Measurements from ENCODE around the gene TMEM221. TPM values are rescaled to one million over a fixed set of nuclear protein-coding genes. Genes with fewer than 3 reads are reported as not detected.
A peak's percentile ranks its signal among the peaks of the same experiment; 100 is the strongest.

TMEM221 gene
- total RNA-seq, 1 donor from 2014 or later, result not detected

DNA sequence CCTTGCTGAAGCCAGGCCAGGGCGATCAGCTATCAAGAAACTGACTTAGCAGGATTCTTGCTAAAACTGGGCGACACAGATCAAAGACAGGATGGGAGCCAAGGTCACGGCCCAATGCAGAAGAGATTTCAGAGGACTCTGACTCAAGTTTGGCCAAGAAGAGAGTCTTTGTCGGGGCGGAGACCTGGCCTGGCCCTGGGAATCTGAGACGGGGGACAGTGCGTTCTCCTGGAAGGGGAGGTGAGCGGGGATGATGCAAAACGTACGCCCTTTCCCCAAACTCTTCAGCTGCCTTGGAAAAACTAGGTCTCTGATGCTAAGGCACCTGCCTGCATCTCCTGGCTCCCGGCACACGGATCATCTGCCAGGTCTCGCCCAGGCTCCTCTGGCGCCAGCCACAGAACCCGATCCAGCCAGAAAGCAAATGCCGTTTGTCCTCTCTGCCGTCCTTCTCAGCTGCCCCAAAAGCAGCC lies 18.8 kb downstream of the TMEM221 start:
- Histone ChIP-seq H3K4me3 (no peak overlapping the region), H3K9me3 (no peaks in the 10 kb centered on the region), H3K4me1 (no peaks in the 10 kb centered on the region), H3K36me3 (no peaks in the 10 kb centered on the region), H3K27me3 (ENCODE audit: low read depth) (no peaks in the 10 kb centered on the region), H3K27ac (no peak overlapping the region)
- TF ChIP-seq, protein P1, sequence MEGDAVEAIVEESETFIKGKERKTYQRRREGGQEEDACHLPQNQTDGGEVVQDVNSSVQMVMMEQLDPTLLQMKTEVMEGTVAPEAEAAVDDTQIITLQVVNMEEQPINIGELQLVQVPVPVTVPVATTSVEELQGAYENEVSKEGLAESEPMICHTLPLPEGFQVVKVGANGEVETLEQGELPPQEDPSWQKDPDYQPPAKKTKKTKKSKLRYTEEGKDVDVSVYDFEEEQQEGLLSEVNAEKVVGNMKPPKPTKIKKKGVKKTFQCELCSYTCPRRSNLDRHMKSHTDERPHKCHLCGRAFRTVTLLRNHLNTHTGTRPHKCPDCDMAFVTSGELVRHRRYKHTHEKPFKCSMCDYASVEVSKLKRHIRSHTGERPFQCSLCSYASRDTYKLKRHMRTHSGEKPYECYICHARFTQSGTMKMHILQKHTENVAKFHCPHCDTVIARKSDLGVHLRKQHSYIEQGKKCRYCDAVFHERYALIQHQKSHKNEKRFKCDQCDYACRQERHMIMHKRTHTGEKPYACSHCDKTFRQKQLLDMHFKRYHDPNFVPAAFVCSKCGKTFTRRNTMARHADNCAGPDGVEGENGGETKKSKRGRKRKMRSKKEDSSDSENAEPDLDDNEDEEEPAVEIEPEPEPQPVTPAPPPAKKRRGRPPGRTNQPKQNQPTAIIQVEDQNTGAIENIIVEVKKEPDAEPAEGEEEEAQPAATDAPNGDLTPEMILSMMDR (IDR thresholded peaks at IDR 0.05), result no peak
- no peak for DNase-seq
- no peak for ATAC-seq
- intact Hi-C loops (cut with DNase I), result no loop called here

DNA sequence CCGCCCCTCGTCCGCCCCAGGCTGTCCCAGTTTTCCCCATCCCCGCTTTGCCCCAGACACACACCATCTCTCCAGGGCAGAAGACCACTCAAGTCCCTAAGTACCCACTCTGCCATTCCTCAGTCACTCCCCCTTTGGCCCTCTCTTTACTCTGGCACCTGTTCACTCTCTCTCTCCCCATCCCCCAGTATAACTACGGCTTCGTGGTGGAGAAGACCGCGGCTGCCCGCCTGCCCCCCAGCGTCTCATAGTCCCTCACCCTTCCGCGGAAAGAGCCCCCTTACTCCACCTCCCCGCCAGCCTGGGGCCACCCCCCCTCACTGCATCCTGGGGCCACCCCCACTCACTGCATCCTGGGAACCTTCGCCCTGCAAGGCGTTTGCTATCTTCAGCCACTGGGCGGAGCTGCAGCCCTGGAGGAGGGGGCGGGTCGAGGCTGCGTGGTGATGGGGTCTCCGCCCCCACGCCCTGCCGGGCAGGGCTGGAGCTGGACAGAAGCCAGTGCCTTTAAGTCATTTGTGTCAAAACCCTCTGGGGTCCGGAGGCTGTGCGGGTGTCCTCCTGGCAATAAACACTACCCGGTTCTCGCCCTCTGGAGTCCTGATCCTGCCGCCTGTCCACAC lies 23.6 kb downstream of the TMEM221 start:
- peaks cover 12% of the 10 kb centered on the region for H3K36me3 ChIP-seq
- H3K27me3 ChIP-seq (ENCODE audit: low read depth), result no peaks in the 10 kb centered on the region
- no peak overlapping the region for H3K27ac ChIP-seq
- H3K4me3 ChIP-seq, result no peak overlapping the region
- intact Hi-C loops (cut with DNase I), result no loop called here
- no peaks in the 10 kb centered on the region for H3K9me3 ChIP-seq
- TF ChIP-seq, protein P1 (IDR thresholded peaks at IDR 0.05), result peak; percentile 21
- ATAC-seq, result peak in 1 of 2 donors; percentile 26
- DNase-seq, result no peak
- H3K4me1 ChIP-seq, result peaks cover 8% of the 10 kb centered on the region

DNA sequence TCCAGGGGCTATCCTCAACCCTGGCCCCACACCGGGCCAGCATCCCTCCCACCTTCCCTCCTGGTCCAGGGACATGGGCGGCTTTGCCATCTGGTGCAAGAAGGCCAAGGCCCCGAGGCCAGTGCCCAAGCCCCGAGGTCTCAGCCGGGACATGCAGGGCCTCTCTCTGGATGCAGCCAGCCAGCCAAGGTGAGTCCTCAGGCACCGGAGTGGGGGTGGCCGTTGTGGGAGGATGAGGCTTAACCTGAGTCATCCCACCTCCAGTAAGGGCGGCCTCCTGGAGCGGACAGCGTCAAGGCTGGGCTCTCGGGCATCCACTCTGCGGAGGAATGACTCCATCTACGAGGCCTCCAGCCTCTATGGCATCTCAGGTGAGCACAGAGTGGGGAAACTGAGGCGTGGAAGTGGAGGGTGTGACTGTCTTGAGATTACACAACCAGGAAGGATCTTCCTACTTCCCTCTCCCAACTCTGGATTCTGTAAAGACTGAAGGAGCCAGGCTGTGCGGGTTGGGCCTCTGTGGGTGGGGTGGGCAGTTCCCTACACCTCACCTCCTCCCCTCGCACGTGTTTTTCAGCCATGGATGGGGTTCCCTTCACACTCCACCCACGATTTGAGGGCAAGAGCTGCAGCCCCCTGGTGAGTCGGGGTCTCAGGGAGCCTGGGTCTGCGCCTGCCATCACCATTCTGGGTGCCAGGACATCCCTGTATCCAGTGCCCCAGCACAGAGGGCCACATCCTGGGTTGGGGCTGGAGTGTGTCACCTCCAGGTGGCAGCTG lies 24.8 kb downstream of the TMEM221 start:
- no peak overlapping the region for H3K27ac ChIP-seq
- no peaks in the 10 kb centered on the region for H3K9me3 ChIP-seq
- H3K4me1 ChIP-seq, result peaks cover 14% of the 10 kb centered on the region
- TF ChIP-seq, protein P1 (IDR thresholded peaks at IDR 0.05), result no peak
- intact Hi-C loops (cut with DNase I), result no loop called here
- no peak overlapping the region for H3K4me3 ChIP-seq
- no peak for ATAC-seq
- H3K36me3 ChIP-seq, result peaks cover 12% of the 10 kb centered on the region
- no peak for DNase-seq
- H3K27me3 ChIP-seq (ENCODE audit: low read depth), result no peaks in the 10 kb centered on the region

DNA sequence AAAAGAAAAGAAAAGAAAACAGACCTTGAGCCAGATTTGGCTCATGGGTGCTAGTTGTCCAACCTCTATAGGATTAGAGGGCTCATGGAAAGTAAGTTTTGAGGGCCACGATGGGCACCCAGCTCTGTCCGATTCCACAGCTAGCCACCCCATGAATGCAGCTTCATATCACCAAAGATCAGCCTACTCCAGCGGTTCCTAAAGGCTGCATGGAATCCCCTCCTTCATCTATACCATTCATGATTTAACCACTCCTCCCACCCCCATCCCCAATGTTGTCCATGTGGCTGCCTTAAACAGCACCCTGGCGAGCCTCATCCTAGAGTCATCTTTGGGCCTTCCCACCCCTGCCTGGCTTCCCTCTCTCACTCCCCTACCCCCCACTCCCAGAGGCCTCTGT lies 26.5 kb downstream of the TMEM221 start:
- peaks cover 14% of the 10 kb centered on the region for H3K4me1 ChIP-seq
- DNase-seq (no peak), ATAC-seq (no peak)
- H3K27ac ChIP-seq, result no peak overlapping the region
- H3K27me3 ChIP-seq (ENCODE audit: low read depth), result no peaks in the 10 kb centered on the region
- intact Hi-C loops (cut with DNase I), result no loop called here
- TF ChIP-seq, protein P1 (IDR thresholded peaks at IDR 0.05), result no peak
- no peaks in the 10 kb centered on the region for H3K9me3 ChIP-seq
- no peak overlapping the region for H3K4me3 ChIP-seq
- H3K36me3 ChIP-seq, result peaks cover 12% of the 10 kb centered on the region

DNA sequence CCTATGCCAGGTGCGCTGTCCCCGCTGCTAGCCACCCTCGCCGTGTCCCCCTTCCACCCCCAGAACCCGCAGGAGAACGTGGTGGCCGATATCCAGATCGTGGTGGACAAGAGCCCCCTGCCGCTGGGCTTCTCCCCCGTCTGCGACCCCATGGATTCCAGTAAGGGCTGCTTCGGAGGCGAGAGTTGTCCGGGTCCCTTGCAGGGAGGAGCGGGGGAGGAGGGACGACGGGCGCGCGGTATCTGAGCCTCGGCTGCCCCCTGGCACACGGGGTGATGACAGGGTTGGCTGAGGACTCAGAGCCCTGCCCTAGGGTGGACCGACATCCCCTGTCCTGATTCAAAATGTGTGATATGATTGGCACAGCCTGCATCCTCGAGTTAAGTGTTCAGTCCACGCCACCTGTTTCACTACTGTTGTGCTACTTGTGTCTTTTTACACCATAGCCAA lies 28.0 kb downstream of the TMEM221 start:
- DNase-seq, result peak; percentile 62
- Histone ChIP-seq H3K27me3 (ENCODE audit: low read depth) (no peaks in the 10 kb centered on the region), H3K36me3 (peaks cover 12% of the 10 kb centered on the region), H3K4me3 (peak overlapping the region; percentile 79), H3K27ac (peak overlapping the region; percentile 78), H3K9me3 (no peaks in the 10 kb centered on the region), H3K4me1 (peaks cover 14% of the 10 kb centered on the region)
- intact Hi-C loops (cut with DNase I), result no loop called here
- ATAC-seq, result peak; percentile 59
- TF ChIP-seq, protein P1 (IDR thresholded peaks at IDR 0.05), result peak; percentile 37

All from lower lobe of right lung (tissue), 2 donors.